ENCODE measurements around the gene ADIPOR2. TPM values are rescaled to one million over a fixed set of nuclear protein-coding genes. Genes with fewer than 3 reads are reported as not detected.
"Not testable (repeated sequence)": the region's sequence is repeated elsewhere in the genome, so short reads cannot be mapped to it uniquely, and the experiment has no call there.

Gene ADIPOR2
- total and polyA plus RNA-seq, 9 donors = 21.5 to 91.8 (median 42.0) TPM

- intact Hi-C loops (cut with DNase I); H3K9me3 ChIP-seq; H3K27ac ChIP-seq; H3K27me3 ChIP-seq; H3K4me1 ChIP-seq (ENCODE audit: insufficient read depth); H3K36me3 ChIP-seq; H3K4me3 ChIP-seq: not testable (repeated sequence)
- DNase-seq = peak in 2 of 5 donors; percentile 24 to 38
- WGBS, 3 donors = 96 to 99% (median 97%) methylated on average over 8 of the region's 8 CpGs
Observed at GRCh38 chr12:1715459-1715858, 24.6 kb downstream of the ADIPOR2 start.

- Histone ChIP-seq H3K27ac (no peak overlapping the region), H3K36me3 (no peaks in the 10 kb centered on the region), H3K4me1 (ENCODE audit: insufficient read depth) (peaks cover 1% of the 10 kb centered on the region), H3K27me3 (no peaks in the 10 kb centered on the region), H3K4me3 (no peak overlapping the region), H3K9me3 (no peaks in the 10 kb centered on the region)
- intact Hi-C loops (cut with DNase I) = no loop called here
- DNase-seq = no peak
- 33 to 43% (median 34%) methylated on average over 3 of the region's 3 CpGs for WGBS, 3 donors
- no peak for TF ChIP-seq EP300 (IDR thresholded peaks at IDR 0.05)
- TF ChIP-seq POLR2A (IDR thresholded peaks at IDR 0.05) = no peak
- TF ChIP-seq CTCF (IDR thresholded peaks at IDR 0.05) = no peak
Observed at GRCh38 chr12:1716215-1716862, 25.5 kb downstream of the ADIPOR2 start.

- Histone ChIP-seq H3K27ac (peak overlapping the region in 1 of 2 donors; percentile 19), H3K4me1 (ENCODE audit: insufficient read depth) (peaks cover 1% of the 10 kb centered on the region)
- intact Hi-C loops (cut with DNase I) = no loop called here
Observed at GRCh38 chr12:1716911-1717310, 26.0 kb downstream of the ADIPOR2 start.

GRCh38 chr12:1719139-1719538 lies 28.3 kb downstream of the ADIPOR2 start:
- no peak for TF ChIP-seq CTCF (IDR thresholded peaks at IDR 0.05)
- TF ChIP-seq EP300 (IDR thresholded peaks at IDR 0.05) = no peak
- no peak for TF ChIP-seq POLR2A (IDR thresholded peaks at IDR 0.05)
- Histone ChIP-seq H3K4me3 (no peak overlapping the region), H3K9me3 (no peaks in the 10 kb centered on the region), H3K36me3 (no peaks in the 10 kb centered on the region), H3K27me3 (no peaks in the 10 kb centered on the region), H3K27ac (no peak overlapping the region), H3K4me1 (ENCODE audit: insufficient read depth) (no peaks in the 10 kb centered on the region)
- intact Hi-C loops (cut with DNase I) = no loop called here
- no peak for DNase-seq

More at GRCh38 chr12:1716911-1717310, 26.0 kb downstream of the ADIPOR2 start:
- Histone ChIP-seq H3K36me3 (no peaks in the 10 kb centered on the region), H3K27me3 (no peaks in the 10 kb centered on the region), H3K4me3 (no peak overlapping the region), H3K9me3 (no peaks in the 10 kb centered on the region)
- TF ChIP-seq CTCF (IDR thresholded peaks at IDR 0.05) = no peak
- no peak for TF ChIP-seq EP300 (IDR thresholded peaks at IDR 0.05)
- TF ChIP-seq POLR2A (IDR thresholded peaks at IDR 0.05) = no peak
- DNase-seq = no peak

- Histone ChIP-seq H3K36me3 (no peaks in the 10 kb centered on the region), H3K4me3 (no peak overlapping the region), H3K9me3 (no peaks in the 10 kb centered on the region), H3K27ac (no peak overlapping the region), H3K27me3 (no peaks in the 10 kb centered on the region), H3K4me1 (ENCODE audit: insufficient read depth) (no peaks in the 10 kb centered on the region)
- 92 to 95% (median 93%) methylated on average over 3 of the region's 3 CpGs for WGBS, 3 donors
- TF ChIP-seq EP300 (IDR thresholded peaks at IDR 0.05) (no peak), CTCF (IDR thresholded peaks at IDR 0.05) (no peak), POLR2A (IDR thresholded peaks at IDR 0.05) (no peak)
- no peak for DNase-seq
- intact Hi-C loops (cut with DNase I) = no loop called here
Observed at GRCh38 chr12:1720494-1720893, 29.6 kb downstream of the ADIPOR2 start.

Data from ovary (tissue), 9 donors.